ENCODE data around the gene GDF10.

GDF10 gene

GRCh38 chr10:47299611-47300428 lies at the start of gene GDF10:
Gene GDF10, plus strand, starts transcription at chr10:47300197. Its CDS starts 455 bp downstream, at chr10:47300652.
- peak in 2 of 56 donors; percentile 10 to 14 for DNase-seq

- no peak for DNase-seq
Measured at GRCh38 chr10:47252093-47252780, 47.8 kb upstream of the GDF10 start.

- no peak for DNase-seq
Measured at GRCh38 chr10:47253030-47253637, 46.9 kb upstream of the GDF10 start.

GRCh38 chr10:47253651-47254375 lies 46.2 kb upstream of the GDF10 start:
- peak in 4 of 56 donors; percentile 5 to 26 (median 12) for DNase-seq

GRCh38 chr10:47254611-47255010 lies 45.4 kb upstream of the GDF10 start:
- DNase-seq: no peak

- DNase-seq: no peak
Measured at GRCh38 chr10:47255033-47255813, 44.8 kb upstream of the GDF10 start.

GRCh38 chr10:47255866-47256265 lies 44.1 kb upstream of the GDF10 start:
- DNase-seq: no peak

- no peak for DNase-seq
Measured at GRCh38 chr10:47256751-47257336, 43.2 kb upstream of the GDF10 start.

- no peak for DNase-seq
Measured at GRCh38 chr10:47257396-47258120, 42.4 kb upstream of the GDF10 start.

- DNase-seq: no peak
Measured at GRCh38 chr10:47258921-47259320, 41.1 kb upstream of the GDF10 start.

GRCh38 chr10:47259466-47259865 lies 40.5 kb upstream of the GDF10 start:
- DNase-seq: no peak

GRCh38 chr10:47260505-47261111 lies 39.4 kb upstream of the GDF10 start:
- no peak for DNase-seq

GRCh38 chr10:47261121-47261520 lies 38.9 kb upstream of the GDF10 start:
- DNase-seq: no peak

GRCh38 chr10:47261556-47261955 lies 38.4 kb upstream of the GDF10 start:
- DNase-seq: no peak

GRCh38 chr10:47262606-47263533 lies 37.1 kb upstream of the GDF10 start:
- DNase-seq: no peak

GRCh38 chr10:47264797-47265281 lies 35.2 kb upstream of the GDF10 start:
- DNase-seq: no peak

GRCh38 chr10:47266602-47267001 lies 33.4 kb upstream of the GDF10 start:
- no peak for DNase-seq

GRCh38 chr10:47268696-47269095 lies 31.3 kb upstream of the GDF10 start:
- no peak for DNase-seq

Measured in amygdala (tissue), 56 donors.